ENCODE results near the gene OTULINL. TPM values are rescaled to one million over a fixed set of nuclear protein-coding genes. Genes with fewer than 3 reads are reported as not detected.

The OTULINL gene
- polyA plus RNA-seq, 3 donors: 56.8 to 107 (median 92.9) TPM

DNA sequence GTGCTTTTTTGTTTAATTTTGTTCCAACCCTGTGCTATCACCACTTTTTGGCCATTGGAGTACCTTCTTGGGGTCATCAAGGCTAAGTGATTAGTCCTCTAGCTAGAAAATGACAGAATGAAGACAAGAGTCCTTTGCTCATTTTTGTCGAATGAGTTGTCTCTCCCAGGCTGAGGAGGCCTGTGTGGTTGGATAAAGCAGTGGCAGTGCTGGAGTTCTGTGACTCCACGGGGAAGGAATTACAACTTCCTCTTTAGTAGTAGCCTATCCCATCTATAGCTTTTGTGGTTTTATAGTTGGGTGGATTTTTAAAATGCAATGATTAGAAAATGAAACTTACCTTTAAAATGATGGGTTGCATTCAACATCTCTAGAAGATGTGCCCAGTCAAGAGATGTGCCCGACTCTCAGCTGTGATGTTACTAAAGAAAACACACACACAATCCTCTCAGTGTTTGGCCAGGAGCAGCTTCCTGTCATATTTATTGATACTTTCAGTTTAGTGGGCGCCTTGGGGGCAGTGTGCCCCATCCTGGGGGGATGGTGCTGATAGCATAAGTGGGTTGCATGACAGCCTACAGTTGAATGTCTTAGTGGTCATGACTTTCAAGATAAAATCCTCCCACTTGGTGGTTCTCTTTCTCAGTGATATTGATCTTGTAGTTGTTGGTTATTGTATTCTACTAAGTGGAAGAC is 11.9 kb downstream of the OTULINL start:
- Histone ChIP-seq H3K4me1 (ENCODE audit: control insufficient read depth in 1 of 2, insufficient read depth in 2 of 2, low read length in 2 of 2) (peaks cover 93 to 99% of the 10 kb centered on the region in 2 donors), H3K27me3 (ENCODE audit: control insufficient read depth in 2 of 2, insufficient read depth in 2 of 2, low read length in 2 of 2) (no peaks in the 10 kb centered on the region), H3K36me3 (replicated peaks in 1 of 2; ENCODE audit: control insufficient read depth in 1 of 2, insufficient read depth in 2 of 2, low read length in 2 of 2) (peaks cover 0 to 16% of the 10 kb centered on the region in 2 donors), H3K27ac (ENCODE audit: low read depth in 1 of 2, low read length in 2 of 2) (peak overlapping the region; percentile 6 to 91), H3K4me3 (replicated peaks in 1 of 3; ENCODE audit: low read depth in 2 of 3, low read length in 3 of 3) (no peak overlapping the region), H2AFZ (ENCODE audit: insufficient read depth, low read depth, low read length, poor library complexity, severe bottlenecking) (no peak overlapping the region), H3K4me2 (replicated peaks; ENCODE audit: extremely low read depth, low read length, poor library complexity, severe bottlenecking) (peak overlapping the region; percentile 0), H4K20me1 (ENCODE audit: insufficient read depth, low read length) (peaks cover 100% of the 10 kb centered on the region), H3K9me3 (replicated peaks in 1 of 2; ENCODE audit: control insufficient read depth in 1 of 2, insufficient read depth in 1 of 2, low read length in 2 of 2) (no peaks in the 10 kb centered on the region), H3K79me2 (ENCODE audit: insufficient read depth, low read length) (peaks cover 100% of the 10 kb centered on the region), H3K9ac (ENCODE audit: insufficient read depth, low read length, poor library complexity, severe bottlenecking) (no peak overlapping the region)
- Mint-ChIP-seq H3K36me3 (peaks cover 9 to 28% of the 10 kb centered on the region in 2 donors), H3K27ac (peak overlapping the region; percentile 27 to 95 (median 87)), H3K27me3 (ENCODE audit: low read depth in 3 of 3) (peaks cover 0 to 2% (median 1%) of the 10 kb centered on the region in 3 donors), H3K4me3 (no peak overlapping the region), H3K9me3 (no peaks in the 10 kb centered on the region), H3K4me1 (peaks cover 94% of the 10 kb centered on the region)
- no CpG with 5 or more reads among the region's 4 CpGs for WGBS (ENCODE audit: insufficient coverage)
- intact Hi-C loops (cut with micrococcal nuclease): loop anchor here in 1 of 2 donors (10.0 kb wide), 2 partner anchors 129 to 259 kb away; no protein-coding TSS in a partner anchor
- DNase-seq: peak in 2 of 3 donors; percentile 43 to 44
- TF ChIP-seq, protein P1, sequence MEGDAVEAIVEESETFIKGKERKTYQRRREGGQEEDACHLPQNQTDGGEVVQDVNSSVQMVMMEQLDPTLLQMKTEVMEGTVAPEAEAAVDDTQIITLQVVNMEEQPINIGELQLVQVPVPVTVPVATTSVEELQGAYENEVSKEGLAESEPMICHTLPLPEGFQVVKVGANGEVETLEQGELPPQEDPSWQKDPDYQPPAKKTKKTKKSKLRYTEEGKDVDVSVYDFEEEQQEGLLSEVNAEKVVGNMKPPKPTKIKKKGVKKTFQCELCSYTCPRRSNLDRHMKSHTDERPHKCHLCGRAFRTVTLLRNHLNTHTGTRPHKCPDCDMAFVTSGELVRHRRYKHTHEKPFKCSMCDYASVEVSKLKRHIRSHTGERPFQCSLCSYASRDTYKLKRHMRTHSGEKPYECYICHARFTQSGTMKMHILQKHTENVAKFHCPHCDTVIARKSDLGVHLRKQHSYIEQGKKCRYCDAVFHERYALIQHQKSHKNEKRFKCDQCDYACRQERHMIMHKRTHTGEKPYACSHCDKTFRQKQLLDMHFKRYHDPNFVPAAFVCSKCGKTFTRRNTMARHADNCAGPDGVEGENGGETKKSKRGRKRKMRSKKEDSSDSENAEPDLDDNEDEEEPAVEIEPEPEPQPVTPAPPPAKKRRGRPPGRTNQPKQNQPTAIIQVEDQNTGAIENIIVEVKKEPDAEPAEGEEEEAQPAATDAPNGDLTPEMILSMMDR (IDR thresholded peaks at IDR 0.05): no peak

DNA sequence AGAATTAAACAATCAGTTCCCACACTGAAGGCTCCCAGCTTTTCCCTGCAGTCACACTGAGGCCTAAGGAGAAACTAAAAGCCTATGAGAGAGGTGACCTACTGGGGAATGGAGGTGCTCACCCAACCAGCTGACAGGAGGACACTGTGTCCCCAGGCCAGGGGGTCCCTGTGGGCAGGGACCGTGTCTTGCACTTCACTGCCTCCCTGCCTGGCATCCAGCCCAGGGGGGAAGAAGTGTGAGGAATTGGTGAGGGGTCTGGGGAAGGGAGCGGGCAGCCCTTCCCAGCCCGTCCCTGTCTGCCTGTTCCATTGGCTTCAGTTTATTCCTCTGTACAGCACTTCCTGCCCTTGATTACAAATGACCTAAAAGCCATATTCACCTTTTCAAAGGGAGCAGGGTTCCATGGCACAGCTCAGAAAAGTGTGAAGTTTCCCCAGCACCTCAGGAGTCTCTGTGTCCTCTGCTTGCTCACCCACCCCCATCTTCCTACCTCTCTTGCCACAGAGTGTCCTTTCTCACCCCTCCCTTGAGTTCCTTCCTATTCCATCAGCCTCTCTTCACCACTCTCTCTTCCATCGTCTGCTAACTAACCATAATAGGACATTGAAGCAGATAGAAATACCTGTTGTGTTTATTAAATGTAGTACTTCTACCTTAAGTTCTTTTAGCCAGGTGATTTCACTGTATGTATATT is 12.9 kb downstream of the OTULINL start:
- DNase-seq: peak in 2 of 3 donors; percentile 36 to 46

More for the DNA sequence above, 12.9 kb downstream of the OTULINL start:
- Histone ChIP-seq H3K4me2 (replicated peaks; ENCODE audit: extremely low read depth, low read length, poor library complexity, severe bottlenecking) (peak overlapping the region; percentile 68), H3K4me3 (replicated peaks in 1 of 3; ENCODE audit: low read depth in 2 of 3, low read length in 3 of 3) (peak overlapping the region in 1 of 3 experiments; percentile 64), H3K27ac (ENCODE audit: low read depth in 1 of 2, low read length in 2 of 2) (peak overlapping the region; percentile 73 to 91), H3K27me3 (ENCODE audit: control insufficient read depth in 2 of 2, insufficient read depth in 2 of 2, low read length in 2 of 2) (no peaks in the 10 kb centered on the region), H3K9me3 (replicated peaks in 1 of 2; ENCODE audit: control insufficient read depth in 1 of 2, insufficient read depth in 1 of 2, low read length in 2 of 2) (no peaks in the 10 kb centered on the region), H4K20me1 (ENCODE audit: insufficient read depth, low read length) (peaks cover 100% of the 10 kb centered on the region), H3K36me3 (replicated peaks in 1 of 2; ENCODE audit: control insufficient read depth in 1 of 2, insufficient read depth in 2 of 2, low read length in 2 of 2) (peaks cover 0 to 16% of the 10 kb centered on the region in 2 donors), H3K9ac (ENCODE audit: insufficient read depth, low read length, poor library complexity, severe bottlenecking) (peak overlapping the region; percentile 18), H2AFZ (ENCODE audit: insufficient read depth, low read depth, low read length, poor library complexity, severe bottlenecking) (no peak overlapping the region), H3K4me1 (ENCODE audit: control insufficient read depth in 1 of 2, insufficient read depth in 2 of 2, low read length in 2 of 2) (peaks cover 89 to 99% of the 10 kb centered on the region in 2 donors), H3K79me2 (ENCODE audit: insufficient read depth, low read length) (peaks cover 100% of the 10 kb centered on the region)
- intact Hi-C loops (cut with micrococcal nuclease): loop anchor here in 1 of 2 donors (5.0 to 10.0 kb wide), 3 partner anchors 67 to 260 kb away; no protein-coding TSS in a partner anchor
- H3K9me3 Mint-ChIP-seq: no peaks in the 10 kb centered on the region
- peaks cover 9 to 25% of the 10 kb centered on the region in 2 donors for H3K36me3 Mint-ChIP-seq
- H3K4me1 Mint-ChIP-seq: peaks cover 88% of the 10 kb centered on the region
- peak overlapping the region; percentile 83 to 95 (median 91) for H3K27ac Mint-ChIP-seq
- WGBS (ENCODE audit: insufficient coverage): 80% methylated on average over 1 of the region's 4 CpGs
- TF ChIP-seq, protein P1 (IDR thresholded peaks at IDR 0.05): no peak
- H3K4me3 Mint-ChIP-seq: peak overlapping the region in 1 of 2 donors; percentile 83
- peaks cover 0 to 2% (median 1%) of the 10 kb centered on the region in 3 donors for H3K27me3 Mint-ChIP-seq (ENCODE audit: low read depth in 3 of 3)

All from CD14-positive monocyte (primary cell).